GM19025 (cell line): ENCODE results near the gene INHA.

Experiments used
- ATAC-seq: cut with Tn5 transposase; IDR thresholded peaks from one replicate; pipeline ENCODE4 v1.9.1; 2021; ENCODE audit warnings: mild to moderate bottlenecking, low read depth, moderate library complexity; ENCODE audit not compliant: unreplicated experiment

INHA gene

GRCh38 chr2:219572237-219573001 lies at the start of gene INHA:
Gene INHA (plus strand): TSS chr2:219572310. CDS start chr2:219572375, 65 bp downstream.
- ATAC-seq = no peak

- no peak for ATAC-seq
These were observed 49.0 kb upstream of the INHA start for GRCh38 chr2:219523031-219523671.

- no peak for ATAC-seq
These were observed 47.3 kb upstream of the INHA start for GRCh38 chr2:219524817-219525216.

- ATAC-seq = no peak
These were observed 46.4 kb upstream of the INHA start for GRCh38 chr2:219525533-219526232.

- no peak for ATAC-seq
These were observed 45.6 kb upstream of the INHA start for GRCh38 chr2:219526320-219527075.

GRCh38 chr2:219527076-219527394 lies 45.1 kb upstream of the INHA start:
- no peak for ATAC-seq

GRCh38 chr2:219527472-219527871 lies 44.6 kb upstream of the INHA start:
- ATAC-seq = no peak

GRCh38 chr2:219530048-219530963 lies 41.8 kb upstream of the INHA start:
- ATAC-seq = peak; percentile 90

- ATAC-seq = no peak
These were observed 40.3 kb upstream of the INHA start for GRCh38 chr2:219531639-219532377.

GRCh38 chr2:219532378-219532649 lies 39.8 kb upstream of the INHA start:
- ATAC-seq = no peak

GRCh38 chr2:219533930-219534661 lies 38.0 kb upstream of the INHA start:
- no peak for ATAC-seq

- no peak for ATAC-seq
These were observed 35.7 kb upstream of the INHA start for GRCh38 chr2:219536425-219536824.

- no peak for ATAC-seq
These were observed 35.1 kb upstream of the INHA start for GRCh38 chr2:219536967-219537366.

- ATAC-seq = no peak
These were observed 34.2 kb upstream of the INHA start for GRCh38 chr2:219537657-219538488.

GRCh38 chr2:219538504-219538951 lies 33.6 kb upstream of the INHA start:
- ATAC-seq = no peak

GRCh38 chr2:219538956-219539788 lies 32.9 kb upstream of the INHA start:
- no peak for ATAC-seq
